GM12864 (cell line): ENCODE measurements around the gene TEX30.

Experiments
- DNase-seq: peaks from one replicate; pipeline ENCODE4 v3.0.0-alpha.2; 2011; ENCODE audit warnings: low read depth
- H3K4me3 ChIP-seq: 2 replicates; pipeline ENCODE4 v1.5.1; 2011; ENCODE audit warnings: mild to moderate bottlenecking, low read depth, low read length, control low read depth
- CTCF ChIP-seq: IDR thresholded peaks from 2 replicates; pipeline ENCODE4 v1.5.1; 2011; ENCODE audit warnings: low read depth, mild to moderate bottlenecking, moderate library complexity, low read length, control low read depth, inconsistent platforms; ENCODE audit errors: missing control alignments

TEX30 gene

GRCh38 chr13:102757006-102757405 lies 16.6 kb downstream of the TEX30 start:
- no peak for DNase-seq
- no peak for TF ChIP-seq CTCF
- H3K4me3 ChIP-seq, result no peak overlapping the region

GRCh38 chr13:102751886-102752285 lies 21.7 kb downstream of the TEX30 start:
- no peak for TF ChIP-seq CTCF

GRCh38 chr13:102742506-102742905 lies 31.1 kb downstream of the TEX30 start:
- no peak overlapping the region for H3K4me3 ChIP-seq
- DNase-seq, result no peak
- no peak for TF ChIP-seq CTCF

More at GRCh38 chr13:102751886-102752285, 21.7 kb downstream of the TEX30 start:
- no peak overlapping the region for H3K4me3 ChIP-seq
- no peak for DNase-seq

- no peak for TF ChIP-seq CTCF
- no peak for DNase-seq
- no peak overlapping the region for H3K4me3 ChIP-seq
Observed at GRCh38 chr13:102742101-102742500, 31.5 kb downstream of the TEX30 start.

- no peak for DNase-seq
- no peak overlapping the region for H3K4me3 ChIP-seq
- TF ChIP-seq CTCF, result no peak
Observed at GRCh38 chr13:102729560-102730270, 43.9 kb downstream of the TEX30 start.

- H3K4me3 ChIP-seq, result no peak overlapping the region
- no peak for TF ChIP-seq CTCF
- no peak for DNase-seq
Observed at GRCh38 chr13:102726430-102726829, 47.2 kb downstream of the TEX30 start.

GRCh38 chr13:102724923-102725322 lies 48.7 kb downstream of the TEX30 start:
- DNase-seq, result no peak
- H3K4me3 ChIP-seq, result no peak overlapping the region
- TF ChIP-seq CTCF, result peak; percentile 34
